Lung (tissue), 12 donors: ENCODE measurements around the gene RBKS. TPM values are rescaled to one million over a fixed set of nuclear protein-coding genes. Genes with fewer than 3 reads are reported as not detected.

Experiments
- ATAC-seq: fragments of 200-7000 bp; cut with Tn5 transposase; one replicate; pipeline ENCODE4 v1.9.1; 2020; ENCODE audit warnings: moderate number of reproducible peaks; ENCODE audit not compliant: insufficient read depth, low FRiP score
- DNase-seq, 3 donors: peaks; one replicate each; pipeline ENCODE4 v3.0.0-alpha.2; 2013 to 2017
- H3K27ac ChIP-seq, 2 donors: one replicate each; pipeline ENCODE4 v1.5.1; 2013; ENCODE audit warnings: mild to moderate bottlenecking in 2 of 2, moderate library complexity in 2 of 2, control low read depth in 1 of 2, inconsistent platforms in 1 of 2, low read depth in 1 of 2, low read length in 1 of 2
- H3K27me3 ChIP-seq, 3 donors: one replicate each; pipeline ENCODE4 v1.5.1; 2013; ENCODE audit warnings: low read length in 2 of 3; ENCODE audit not compliant: control insufficient read depth in 3 of 3, insufficient read depth in 3 of 3
- H3K36me3 ChIP-seq, 4 donors: one replicate each; pipeline ENCODE4 v1.5.1; 2013; ENCODE audit warnings: low read length in 4 of 4, mild to moderate bottlenecking in 1 of 4, moderate library complexity in 1 of 4; ENCODE audit not compliant: control insufficient read depth in 4 of 4, insufficient read depth in 4 of 4
- H3K4me1 ChIP-seq, 5 donors: one replicate each; pipeline ENCODE4 v1.5.1; 2013; ENCODE audit warnings: low read length in 5 of 5, mild to moderate bottlenecking in 2 of 5, moderate library complexity in 1 of 5; ENCODE audit not compliant: control insufficient read depth in 5 of 5, insufficient read depth in 5 of 5
- H3K4me3 ChIP-seq: one replicate; pipeline ENCODE4 v1.5.1; 2013; ENCODE audit warnings: mild to moderate bottlenecking, control low read depth, moderate library complexity
- H3K9ac ChIP-seq, 2 donors: one replicate each; pipeline ENCODE4 v1.5.1; 2013; ENCODE audit warnings: low read length in 2 of 2, control low read depth in 1 of 2; ENCODE audit not compliant: insufficient read depth in 1 of 2
- H3K9me3 ChIP-seq, 4 donors: one replicate each; pipeline ENCODE4 v1.5.1; 2013; ENCODE audit warnings: low read length in 3 of 4, mild to moderate bottlenecking in 1 of 4, moderate library complexity in 1 of 4; ENCODE audit not compliant: control insufficient read depth in 4 of 4, insufficient read depth in 3 of 4
- CTCF ChIP-seq: IDR thresholded peaks from 2 replicates; pipeline ENCODE4 v1.5.1; 2012; ENCODE audit warnings: mild to moderate bottlenecking; ENCODE audit errors: control extremely low read depth, extremely low read depth
- WGBS, 2 donors: extraction: QIAGEN DNeasy Blood & Tissue Kit; methylation state at CpG; one replicate each; pipeline ENCODE4 v1.1.7; 2013; 5-methylcytosine and 5-hydroxymethylcytosine counted together
- polyA plus RNA-seq, 2 donors: library from polyadenylated mRNA; stranded (reverse); fragments of 200-250 nt; gene quantifications; one replicate each; pipeline ENCODE4 v1.2.1, GENCODE V29; 2013
- total RNA-seq, 2 donors: library from RNA; depleted of rRNA in 1 of 2; stranded (reverse); fragments of >200 nt in 1 of 2; gene quantifications; one replicate each; pipeline ENCODE4 v1.2.1, GENCODE V29; 2014 to 2021
- donor health status: control.
- donor health status: control.
- donor health status: Bipolar disorder and iron deficiency.
- donor health status: healthy.
- donor health status: DM: yes; HTN: yes; CAD: no.

The RBKS gene
- total and polyA plus RNA-seq, 4 donors, result 3.9 to 5.1 (median 4.9) TPM

GRCh38 chr2:27735263-27735904 is 154.8 kb downstream of the RBKS start:
- ATAC-seq (peak; percentile 89), DNase-seq (peak; percentile 80 to 89 (median 85))
- WGBS, 2 donors, result 2 to 4% methylated on average over 51 of the region's 51 CpGs
- Histone ChIP-seq H3K9ac (peak overlapping the region; percentile 42 to 63), H3K27me3 (no peaks in the 10 kb centered on the region), H3K4me3 (peak overlapping the region; percentile 43), H3K36me3 (no peaks in the 10 kb centered on the region), H3K4me1 (peaks cover 0 to 27% (median 11%) of the 10 kb centered on the region in 5 donors), H3K27ac (peak overlapping the region; percentile 90 to 94), H3K9me3 (no peaks in the 10 kb centered on the region)
- TF ChIP-seq CTCF, result no peak

GRCh38 chr2:27734305-27734704 is 155.9 kb downstream of the RBKS start:
- no peak overlapping the region for H3K9ac ChIP-seq
- no peaks in the 10 kb centered on the region for H3K27me3 ChIP-seq
- DNase-seq (no peak), ATAC-seq (no peak)
- no peaks in the 10 kb centered on the region for H3K9me3 ChIP-seq
- WGBS, 2 donors, result 92 to 93% methylated on average over 1 of the region's 1 CpG
- TF ChIP-seq CTCF, result no peak
- peaks cover 0 to 34% (median 13%) of the 10 kb centered on the region in 5 donors for H3K4me1 ChIP-seq
- H3K36me3 ChIP-seq, result no peaks in the 10 kb centered on the region
- H3K27ac ChIP-seq, result peak overlapping the region in 1 of 2 donors; percentile 94
- H3K4me3 ChIP-seq, result no peak overlapping the region

Other genes starting within 250 kb of the RBKS start
- gene SUPT7L, start 226.8 kb downstream of the RBKS start, total RNA-seq, result 10 to 100 TPM; 29.7 to 40.0 TPM
- 10 to 100 TPM; 22.0 to 23.8 TPM for gene SUPT7L, start 226.8 kb downstream of the RBKS start, polyA plus RNA-seq
- gene SLC4A1AP, start 226.5 kb downstream of the RBKS start, total RNA-seq, result 10 to 100 TPM; 18.5 to 28.6 TPM
- gene SLC4A1AP, start 226.5 kb downstream of the RBKS start, polyA plus RNA-seq, result 10 to 100 TPM; 14.0 to 17.2 TPM
- gene MRPL33, start 118.7 kb downstream of the RBKS start, total RNA-seq, result 100 to 1,000 TPM in 1 of 2 donors, 10 to 100 TPM in 1; 59.9 to 174 TPM
- gene MRPL33, start 118.7 kb downstream of the RBKS start, polyA plus RNA-seq, result 100 to 1,000 TPM in 1 of 2 donors, 10 to 100 TPM in 1; 92.4 to 153 TPM
- gene BABAM2, start 342 bp upstream of the RBKS start, total RNA-seq, result 10 to 100 TPM; 40.9 to 43.3 TPM
- 10 to 100 TPM; 19.0 to 26.4 TPM for gene BABAM2, start 342 bp upstream of the RBKS start, polyA plus RNA-seq